Smooth muscle cell (in vitro differentiated cells): ENCODE results near the gene ITGA11. TPM values are rescaled to one million over a fixed set of nuclear protein-coding genes. Genes with fewer than 3 reads are reported as not detected.

ENCODE experiments used
- DNase-seq: peaks from one replicate; lab custom pipeline; 2025; ENCODE audit not compliant: unreplicated experiment; lab: John Stamatoyannopoulos, UW
- H2AFZ ChIP-seq: fragments of 200-600 bp; sonication (generic); 2 replicates; pipeline ENCODE4 v1.6.0; 2016; ENCODE audit warnings: antibody characterized with exemption, low read depth, mild to moderate bottlenecking
- H3F3A ChIP-seq: fragments of 200-600 bp; sonication (generic); 2 replicates; pipeline ENCODE4 v1.6.0; 2017; ENCODE audit warnings: antibody characterized with exemption, low read depth
- H3K27ac ChIP-seq: fragments of 200-600 bp; sonication (generic); 2 replicates; pipeline ENCODE4 v1.5.1; 2016; ENCODE audit warnings: low read depth, mild to moderate bottlenecking
- H3K27me3 ChIP-seq: fragments of 200-600 bp; sonication (generic); 2 replicates; pipeline ENCODE4 v1.6.1; 2016; ENCODE audit warnings: low read depth, mild to moderate bottlenecking
- H3K36me3 ChIP-seq: fragments of 200-600 bp; sonication (generic); 2 replicates; pipeline ENCODE4 v1.5.1; 2016; ENCODE audit warnings: low read depth
- H3K4me1 ChIP-seq: fragments of 200-600 bp; sonication (generic); 2 replicates; pipeline ENCODE4 v1.5.1; 2016; ENCODE audit warnings: low read depth
- H3K4me2 ChIP-seq: fragments of 200-600 bp; sonication (generic); 2 replicates; pipeline ENCODE4 v1.6.0; 2016; ENCODE audit warnings: mild to moderate bottlenecking
- H3K4me3 ChIP-seq: fragments of 200-600 bp; sonication (generic); 2 replicates; pipeline ENCODE4 v1.5.1; 2016; ENCODE audit warnings: mild to moderate bottlenecking
- H3K79me2 ChIP-seq: fragments of 200-600 bp; sonication (generic); 2 replicates; pipeline ENCODE4 v1.6.0; 2016; ENCODE audit warnings: low read depth, mild to moderate bottlenecking
- H3K9ac ChIP-seq: fragments of 200-600 bp; sonication (generic); 2 replicates; pipeline ENCODE4 v1.6.0; 2016; ENCODE audit warnings: low read depth
- H3K9me3 ChIP-seq: fragments of 200-600 bp; sonication (generic); replicated peaks from 2 replicates; pipeline ENCODE4 v1.5.1; 2016; ENCODE audit warnings: low read depth
- H4K20me1 ChIP-seq: fragments of 200-600 bp; sonication (generic); 2 replicates; pipeline ENCODE4 v1.6.0; 2016; ENCODE audit warnings: low read depth
- CTCF ChIP-seq: fragments of 200-600 bp; sonication (generic); IDR thresholded peaks from 2 replicates; pipeline ENCODE4 v1.5.1; 2017; ENCODE audit warnings: borderline replicate concordance, mild to moderate bottlenecking, antibody characterized with exemption; ENCODE audit not compliant: insufficient read depth, poor library complexity, severe bottlenecking
- WGBS: methylation state at CpG from one replicate; pipeline ENCODE4 v1.1.7; 2016; ENCODE audit warnings: low lambda C conversion rate; 5-methylcytosine and 5-hydroxymethylcytosine counted together
- polyA plus RNA-seq: library from polyadenylated mRNA; unstranded; fragments of >200 nt; fragmentation: Nextera tagmentation; extraction: Ambion mirVana; gene quantifications from 2 replicates; pipeline ENCODE4 v1.2.1, GENCODE V29; 2016
- total RNA-seq: library from RNA; depleted of rRNA; stranded (reverse); fragments of >200 nt; gene quantifications from 2 replicates; pipeline ENCODE4 v1.2.3, GENCODE V29; 2014

The ITGA11 gene
- total and polyA plus RNA-seq, 2 experiments from 2014 or later = 87.8 to 133 TPM

- Histone ChIP-seq H3K4me2 (peak overlapping the region; percentile 52), H3K4me3 (no peak overlapping the region), H2AFZ (no peak overlapping the region), H3K79me2 (peaks cover 8% of the 10 kb centered on the region), H3F3A (peaks cover 13% of the 10 kb centered on the region), H3K27me3 (no peaks in the 10 kb centered on the region), H3K27ac (peak overlapping the region; percentile 85), H3K4me1 (no peaks in the 10 kb centered on the region), H3K9ac (peak overlapping the region; percentile 24), H3K9me3 (no peaks in the 10 kb centered on the region), H3K36me3 (no peaks in the 10 kb centered on the region), H4K20me1 (peaks cover 25% of the 10 kb centered on the region)
- DNase-seq = peak; percentile 60
- TF ChIP-seq CTCF = no peak
- 16% methylated on average over 9 of the region's 9 CpGs for WGBS
Observed at GRCh38 chr15:68384451-68385239, 47.3 kb downstream of the ITGA11 start.

- Histone ChIP-seq H3F3A (peaks cover 13% of the 10 kb centered on the region), H3K9me3 (no peaks in the 10 kb centered on the region), H3K79me2 (peaks cover 4% of the 10 kb centered on the region), H3K4me3 (no peak overlapping the region), H3K36me3 (no peaks in the 10 kb centered on the region), H4K20me1 (peaks cover 35% of the 10 kb centered on the region), H3K4me2 (peak overlapping the region; percentile 52), H2AFZ (no peak overlapping the region), H3K4me1 (no peaks in the 10 kb centered on the region), H3K27ac (peak overlapping the region; percentile 85), H3K9ac (peak overlapping the region; percentile 24), H3K27me3 (no peaks in the 10 kb centered on the region)
- WGBS = 86% methylated on average over 10 of the region's 12 CpGs
- DNase-seq = no peak
- TF ChIP-seq CTCF = peak; percentile 76
Observed at GRCh38 chr15:68383161-68384074, 48.5 kb downstream of the ITGA11 start.

- WGBS = 87% methylated on average over 5 of the region's 5 CpGs
- no peak overlapping the region for H3K4me3 ChIP-seq
- H3K27ac ChIP-seq = peak overlapping the region; percentile 40
- H3F3A ChIP-seq = peaks cover 13% of the 10 kb centered on the region
- DNase-seq = no peak
- H3K4me1 ChIP-seq = no peaks in the 10 kb centered on the region
- H3K4me2 ChIP-seq = peak overlapping the region; percentile 25
- no peaks in the 10 kb centered on the region for H3K79me2 ChIP-seq
- H3K36me3 ChIP-seq = no peaks in the 10 kb centered on the region
- H3K9ac ChIP-seq = no peak overlapping the region
- no peaks in the 10 kb centered on the region for H3K9me3 ChIP-seq
- no peak overlapping the region for H2AFZ ChIP-seq
- no peaks in the 10 kb centered on the region for H3K27me3 ChIP-seq
- peaks cover 33% of the 10 kb centered on the region for H4K20me1 ChIP-seq
- no peak for TF ChIP-seq CTCF
Observed at GRCh38 chr15:68382286-68383007, 49.5 kb downstream of the ITGA11 start.
